D341Med (cell line): Measurements from ENCODE around the gene USF1.
A peak's percentile ranks its signal among the peaks of the same experiment; 100 is the strongest.
"Not testable (repeated sequence)": the region's sequence is repeated elsewhere in the genome, so short reads cannot be mapped to it uniquely, and the experiment has no call there.

Experiments used
- DNase-seq: peaks from one replicate; pipeline ENCODE4 v3.0.0; 2012; ENCODE audit warnings: low spot score

USF1 gene

GRCh38 chr1:161019111-161019660 lies 26.6 kb downstream of the USF1 start:
- DNase-seq, result not testable (repeated sequence)

DNA sequence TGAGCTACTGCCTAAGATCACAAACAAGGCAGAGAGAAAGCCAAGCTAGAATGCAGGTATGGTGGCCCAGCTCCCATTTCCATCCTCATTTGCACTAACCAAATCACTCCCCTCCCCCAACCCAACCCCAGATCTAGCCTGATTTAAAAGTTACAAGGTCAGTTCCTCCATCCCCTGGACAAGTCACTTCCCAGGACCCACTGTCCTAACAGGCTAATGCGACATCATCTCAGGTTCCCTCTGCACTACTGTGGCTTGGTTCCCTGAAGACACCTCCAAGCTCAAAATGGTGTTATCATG lies 27.2 kb downstream of the USF1 start:
- no peak for DNase-seq

- DNase-seq, result no peak
Measured at GRCh38 chr1:161017756-161018630, 27.8 kb downstream of the USF1 start.

- not testable (repeated sequence) for DNase-seq
Measured at GRCh38 chr1:161017181-161017580, 28.6 kb downstream of the USF1 start.

- DNase-seq, result not testable (repeated sequence)
Measured at GRCh38 chr1:161016683-161017082, 29.1 kb downstream of the USF1 start.

GRCh38 chr1:161013488-161014230 lies 32.1 kb downstream of the USF1 start:
- no peak for DNase-seq

DNA sequence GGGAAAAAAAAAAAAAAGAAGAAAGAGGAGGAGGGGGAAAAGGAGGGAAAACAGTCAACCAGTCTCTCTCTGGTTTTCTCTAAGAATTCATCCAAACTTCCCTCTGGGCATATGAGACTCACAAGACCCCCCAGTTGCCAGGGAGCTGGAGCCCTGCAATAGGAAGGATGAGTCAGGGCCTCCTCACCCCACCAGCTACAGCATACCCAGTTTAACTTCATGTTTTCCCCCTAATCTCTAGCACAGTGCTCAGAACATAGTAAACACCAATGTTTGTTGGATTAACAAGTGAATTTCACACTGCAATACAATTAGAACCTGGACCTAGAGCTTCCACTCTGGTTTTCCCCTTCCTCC lies 32.7 kb downstream of the USF1 start:
- DNase-seq, result no peak

DNA sequence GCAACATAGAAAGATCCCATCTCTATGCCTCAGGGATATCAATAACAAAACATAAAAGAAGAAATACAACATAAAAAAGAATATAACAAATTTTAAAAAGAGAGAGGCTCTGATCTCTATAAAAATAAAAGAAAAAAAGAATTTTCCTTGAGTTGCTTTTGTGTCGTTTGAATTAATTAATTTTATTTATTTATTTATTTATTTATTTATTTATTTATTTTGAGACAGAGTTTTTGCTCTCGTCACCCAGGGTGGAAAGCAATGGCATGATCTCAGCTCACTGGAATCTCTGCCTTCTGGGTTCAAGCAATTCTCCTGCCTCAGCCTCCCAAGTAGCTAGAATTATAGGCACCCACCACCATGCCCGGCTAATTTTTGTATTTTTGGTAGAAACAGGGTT lies 33.4 kb downstream of the USF1 start:
- no peak for DNase-seq

DNA sequence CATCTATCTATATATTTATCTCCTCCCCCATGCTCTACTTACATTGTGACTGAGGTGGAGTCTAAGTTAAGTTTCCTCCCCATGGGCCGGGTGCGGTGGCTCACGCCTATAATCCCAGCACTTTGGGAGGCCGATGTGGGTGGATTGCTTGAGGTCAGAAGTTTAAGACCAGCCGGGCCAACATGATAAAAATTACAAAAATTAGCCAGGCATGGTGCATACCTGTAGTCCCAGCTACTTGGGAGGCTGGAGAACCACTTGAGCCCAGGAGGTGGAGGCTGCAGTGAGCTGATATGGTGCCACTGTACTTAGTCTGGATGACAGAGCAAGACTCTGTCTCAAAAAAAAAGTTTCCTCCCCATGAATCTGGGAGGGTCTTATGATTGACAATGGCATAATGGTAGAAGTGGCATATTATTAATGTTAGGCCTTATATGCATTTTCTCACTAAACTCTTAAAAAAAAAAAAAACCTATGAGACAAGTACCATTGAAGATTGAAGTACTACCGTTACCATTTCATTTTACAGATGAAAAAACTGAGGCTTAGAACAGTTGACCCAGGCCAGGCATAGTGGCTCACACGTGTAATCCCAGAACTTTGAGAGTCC lies 36.1 kb downstream of the USF1 start:
- no peak for DNase-seq

DNA sequence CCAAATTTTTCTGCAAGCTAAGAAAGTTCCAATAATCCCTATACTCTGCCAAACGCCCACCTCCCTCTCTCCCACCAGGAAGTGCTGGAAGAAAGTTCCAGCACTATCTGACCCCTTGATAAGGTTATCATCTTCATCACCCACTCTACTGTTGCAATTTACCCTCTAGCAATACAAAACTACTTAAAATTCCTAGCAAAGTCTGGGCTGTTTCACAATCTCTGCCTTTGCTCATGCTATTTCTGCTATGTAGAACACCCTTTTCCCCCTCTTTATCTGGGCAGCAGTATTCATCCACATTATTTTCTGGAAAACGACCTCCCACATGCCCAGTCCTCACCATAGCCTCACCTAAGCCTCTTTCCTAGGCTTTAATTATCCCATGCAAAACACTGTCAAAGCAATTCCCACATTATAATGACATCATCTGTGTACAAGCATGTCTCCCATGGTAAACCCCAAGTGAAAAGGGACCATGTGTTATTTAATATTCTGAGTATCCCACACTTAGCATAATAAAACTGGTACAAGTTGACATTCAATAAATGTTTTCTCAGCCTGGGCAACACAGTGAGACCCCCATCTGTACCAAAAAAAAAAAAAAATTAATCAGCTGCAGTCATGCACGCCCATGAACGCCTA lies 36.8 kb downstream of the USF1 start:
- no peak for DNase-seq

GRCh38 chr1:161007369-161007768 lies 38.4 kb downstream of the USF1 start:
- no peak for DNase-seq

DNA sequence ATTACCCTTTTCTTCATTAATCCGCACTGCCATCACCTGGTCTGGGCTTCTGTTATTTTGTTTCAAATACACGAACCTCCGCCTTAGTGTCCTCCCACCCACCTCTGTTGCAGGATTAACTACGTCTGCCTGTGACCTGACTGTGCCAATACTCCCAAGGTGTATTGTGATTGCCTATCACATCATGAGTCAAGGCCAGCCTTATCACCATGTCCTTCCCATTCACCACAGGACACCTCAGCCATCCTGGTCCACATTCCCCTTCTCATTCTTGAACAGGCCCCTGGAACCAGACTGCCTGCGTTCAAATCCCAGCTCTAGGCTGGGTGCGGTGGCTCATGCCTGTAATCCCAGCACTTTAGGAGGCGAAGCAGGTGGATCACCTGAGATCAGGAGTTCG lies 39.2 kb downstream of the USF1 start:
- no peak for DNase-seq

GRCh38 chr1:161001525-161001924 lies 44.3 kb downstream of the USF1 start:
- no peak for DNase-seq

DNA sequence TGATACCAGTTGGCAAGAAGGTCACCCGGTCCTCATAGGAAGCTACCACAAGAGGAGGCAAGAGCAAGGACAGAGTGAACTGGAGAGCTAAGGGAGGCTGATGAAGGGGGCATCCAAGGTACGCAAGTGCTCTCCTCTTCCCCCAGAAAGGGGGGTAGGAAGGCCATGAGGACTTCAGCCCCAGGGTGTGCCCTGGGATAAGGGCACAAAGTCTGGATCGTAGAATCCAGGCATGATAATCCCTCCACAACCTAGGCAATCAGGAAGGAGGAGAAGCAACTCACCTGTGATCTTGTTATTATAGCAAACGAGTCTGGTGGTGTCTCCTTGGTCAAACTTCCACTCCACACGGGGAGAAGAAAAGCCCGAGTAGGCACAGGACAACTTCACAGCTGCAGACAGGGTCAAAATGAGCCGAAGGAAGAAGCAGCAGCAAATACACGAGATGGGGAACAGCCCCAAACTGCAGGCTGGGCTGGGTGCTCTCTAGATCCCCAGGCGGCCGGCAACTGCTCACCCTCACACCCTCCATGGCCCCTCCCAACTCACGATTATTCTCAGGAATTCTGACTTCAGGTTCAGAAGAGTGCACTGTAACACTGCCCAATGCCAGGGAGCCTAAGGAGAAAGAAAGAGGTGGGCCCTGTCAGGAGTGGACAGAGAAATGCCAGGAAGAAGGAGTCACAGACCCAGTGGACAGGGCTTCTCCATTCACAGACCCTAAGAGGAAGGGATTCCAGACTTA lies 44.9 kb downstream of the USF1 start:
- DNase-seq, result no peak

DNA sequence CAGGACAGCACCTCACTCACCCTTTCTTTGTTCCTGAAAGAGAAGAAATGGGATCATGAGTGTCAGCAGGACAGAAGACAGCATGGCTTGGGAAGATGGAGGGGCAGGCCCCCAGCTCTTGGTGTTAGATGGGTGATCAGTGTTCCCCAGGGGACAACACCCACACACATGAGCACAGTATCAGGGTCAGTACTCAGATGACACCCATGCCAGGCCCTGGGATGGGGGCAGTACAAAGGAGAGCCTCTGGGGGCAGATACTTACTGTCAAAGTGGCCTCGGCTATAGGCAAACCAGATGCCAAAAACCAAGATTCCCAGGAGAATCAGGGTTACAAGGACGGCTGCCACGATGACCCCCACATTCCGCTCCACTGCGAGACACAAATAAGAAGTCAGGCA lies 46.4 kb downstream of the USF1 start:
- no peak for DNase-seq

DNA sequence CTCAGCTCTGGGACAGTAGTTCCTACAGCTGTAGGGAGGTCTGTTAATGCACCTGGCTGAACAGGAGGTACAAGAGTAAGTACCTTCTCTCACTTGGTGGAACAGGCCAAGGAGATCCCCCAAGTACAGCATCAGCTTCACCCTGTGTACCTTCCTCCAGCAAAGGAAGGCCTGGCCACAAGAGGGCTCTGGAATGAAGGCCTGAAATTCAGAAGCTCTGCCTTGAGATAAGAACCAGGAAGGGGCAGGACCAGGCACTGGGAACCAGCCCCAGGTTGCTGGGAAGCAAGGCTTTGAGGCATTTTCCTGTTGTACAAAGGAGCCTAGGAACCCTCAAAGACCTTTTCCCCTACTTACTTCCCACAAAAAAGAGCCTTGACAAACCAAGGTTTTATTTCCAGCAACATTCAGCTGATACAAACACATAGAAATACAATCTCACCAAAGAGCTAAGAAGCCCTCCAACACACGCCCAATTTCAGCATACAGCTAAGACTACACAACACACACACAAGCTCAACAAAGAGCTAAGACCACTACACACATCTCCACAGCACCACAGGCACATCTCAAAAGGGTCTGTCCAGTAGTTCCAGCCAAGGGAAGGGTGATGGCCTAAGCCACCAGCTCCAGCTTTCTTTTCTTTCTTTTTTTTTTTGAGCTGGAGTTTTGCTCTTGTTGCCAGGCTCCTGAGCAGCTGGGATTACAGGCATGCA lies 48.3 kb downstream of the USF1 start:
- DNase-seq, result peak; percentile 74

DNA sequence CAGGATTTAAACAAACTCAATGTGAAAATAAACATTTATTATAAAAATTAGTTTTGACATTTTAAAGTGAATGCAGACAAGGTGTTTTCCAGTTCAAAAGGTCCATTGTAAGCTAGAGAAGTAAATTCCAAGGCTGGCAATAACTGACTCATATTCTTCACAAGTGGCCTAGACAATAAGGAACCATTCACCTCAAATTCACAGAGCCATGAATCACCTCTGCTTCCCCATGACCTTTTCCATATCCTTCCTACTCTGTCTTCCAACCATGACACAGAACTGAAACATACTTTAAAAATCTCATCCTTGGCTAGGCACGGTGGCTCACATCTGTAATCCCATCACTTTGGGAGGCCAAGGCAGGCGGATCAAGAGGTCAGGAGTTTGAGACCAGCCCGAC lies 49.6 kb downstream of the USF1 start:
- no peak for DNase-seq

DNA sequence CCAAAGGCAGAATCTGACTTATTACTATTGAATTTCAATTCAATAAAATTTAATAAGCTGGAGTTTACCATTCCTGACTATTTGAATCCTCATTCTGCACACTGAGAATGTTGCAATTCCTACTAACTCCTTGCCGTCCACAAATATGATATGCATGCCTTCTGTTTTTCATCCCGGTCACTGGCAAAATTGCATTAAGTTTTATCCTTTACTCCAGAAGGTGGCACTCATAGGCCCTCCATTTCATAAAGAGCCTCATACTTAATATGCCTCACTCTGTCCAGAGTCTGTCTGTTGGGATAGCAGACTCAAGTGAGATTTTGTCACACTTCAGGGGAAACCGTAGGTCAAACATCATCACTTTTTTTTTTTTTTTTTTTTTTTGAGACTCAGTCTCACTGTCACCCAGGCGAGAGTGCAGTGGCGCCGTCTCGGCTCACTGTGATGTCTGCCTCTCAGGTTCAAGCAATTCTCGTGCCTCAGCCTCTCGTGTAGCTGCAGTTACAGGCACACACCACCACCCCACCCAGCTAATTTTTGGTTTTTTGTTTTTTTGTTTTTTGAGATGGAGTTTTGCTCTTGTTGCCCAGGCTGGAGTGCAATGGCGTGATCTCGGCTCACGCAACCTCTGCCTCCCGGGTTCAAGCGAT lies 52.1 kb downstream of the USF1 start:
- peak; percentile 56 for DNase-seq

- not testable (repeated sequence) for DNase-seq
Measured at GRCh38 chr1:160992036-160992435, 53.7 kb downstream of the USF1 start.
